ENCODE data around the gene DENND11. TPM values are rescaled to one million over a fixed set of nuclear protein-coding genes. Genes with fewer than 3 reads are reported as not detected.

The DENND11 gene
- total and polyA plus RNA-seq, 7 experiments from 2014 or later, result 15.1 to 77.9 (median 43.8) TPM

Other genes starting within 250 kb of the DENND11 start
- 10 to 100 TPM; 24.3 to 58.8 (median 29.9) TPM for gene AGK, start 150.8 kb downstream of the DENND11 start, total RNA-seq
- 10 to 100 TPM; 28.3 to 32.2 TPM for gene AGK, start 150.8 kb downstream of the DENND11 start, polyA plus RNA-seq
- gene WEE2, start 6.2 kb upstream of the DENND11 start, total RNA-seq, result under 1 TPM in 2 of 5 experiments, not detected in 3; 0.11 to 0.15 TPM
- gene WEE2, start 6.2 kb upstream of the DENND11 start, polyA plus RNA-seq, result not detected
- gene SSBP1, start 36.2 kb upstream of the DENND11 start, total RNA-seq, result 100 to 1,000 TPM in 3 of 5 experiments, 10 to 100 TPM in 2; 86.4 to 148 (median 107) TPM
- 100 to 1,000 TPM; 299 to 360 TPM for gene SSBP1, start 36.2 kb upstream of the DENND11 start, polyA plus RNA-seq
- gene TAS2R3, start 61.9 kb upstream of the DENND11 start, total RNA-seq, result 10 to 100 TPM in 1 of 5 experiments, 1 to 10 TPM in 4; 1.2 to 11.4 (median 1.9) TPM
- not detected for gene TAS2R3, start 61.9 kb upstream of the DENND11 start, polyA plus RNA-seq
- 1 to 10 TPM in 4 of 5 experiments, under 1 TPM in 1; 0.83 to 6.3 (median 1.5) TPM for gene TAS2R4, start 74.5 kb upstream of the DENND11 start, total RNA-seq
- not detected for gene TAS2R4, start 74.5 kb upstream of the DENND11 start, polyA plus RNA-seq
- 1 to 10 TPM; 1.2 to 9.1 (median 2.4) TPM for gene TAS2R5, start 88.1 kb upstream of the DENND11 start, total RNA-seq
- gene TAS2R5, start 88.1 kb upstream of the DENND11 start, polyA plus RNA-seq, result under 1 TPM in 1 of 2 donors, not detected in 1; 0.90 TPM
- not detected for gene PRSS37, start 139.3 kb upstream of the DENND11 start, total RNA-seq
- not detected for gene PRSS37, start 139.3 kb upstream of the DENND11 start, polyA plus RNA-seq
- gene OR9A4, start 214.2 kb upstream of the DENND11 start, total RNA-seq, result not detected
- not detected for gene OR9A4, start 214.2 kb upstream of the DENND11 start, polyA plus RNA-seq
- 1 to 10 TPM in 2 of 5 experiments, under 1 TPM in 2, not detected in 1; 0.49 to 3.5 (median 1.0) TPM for gene CLEC5A, start 244.8 kb upstream of the DENND11 start, total RNA-seq
- not detected for gene CLEC5A, start 244.8 kb upstream of the DENND11 start, polyA plus RNA-seq

Measured in naive thymus-derived CD4-positive, alpha-beta T cell (primary cell).